ENCODE results near the gene NRXN3.
"Not testable (repeated sequence)": the region's sequence is repeated elsewhere in the genome, so short reads cannot be mapped to it uniquely, and the experiment has no call there.

Gene NRXN3

DNA sequence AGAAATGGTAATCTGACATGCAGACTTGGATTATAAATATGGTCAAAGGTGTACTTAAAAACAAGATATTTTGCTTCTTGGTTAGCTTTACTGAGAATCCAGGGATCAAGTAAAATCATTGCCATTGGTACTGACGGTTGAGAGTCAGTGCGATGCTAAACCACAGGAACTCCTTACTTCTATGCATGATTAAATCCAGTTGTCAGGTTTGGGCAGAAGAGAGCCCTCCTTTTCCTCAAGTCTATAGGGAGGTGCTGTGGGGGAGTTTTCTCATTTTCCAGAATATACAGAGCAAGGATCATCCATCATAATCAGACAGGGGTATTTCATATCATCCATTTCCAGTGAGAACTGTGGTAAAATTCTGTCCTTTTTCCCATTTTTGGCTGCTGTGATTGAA is 839.1 kb downstream of the NRXN3 start:
- no peaks in the 10 kb centered on the region for H3K9me3 Mint-ChIP-seq
- H3K36me3 Mint-ChIP-seq (ENCODE audit: low read depth) = no peaks in the 10 kb centered on the region
- H3K4me3 Mint-ChIP-seq = no peak overlapping the region
- H3K27me3 Mint-ChIP-seq = peaks cover 9% of the 10 kb centered on the region
- no peaks in the 10 kb centered on the region for H3K4me1 Mint-ChIP-seq (ENCODE audit: low read depth)
- H3K27ac Mint-ChIP-seq = no peak overlapping the region

DNA sequence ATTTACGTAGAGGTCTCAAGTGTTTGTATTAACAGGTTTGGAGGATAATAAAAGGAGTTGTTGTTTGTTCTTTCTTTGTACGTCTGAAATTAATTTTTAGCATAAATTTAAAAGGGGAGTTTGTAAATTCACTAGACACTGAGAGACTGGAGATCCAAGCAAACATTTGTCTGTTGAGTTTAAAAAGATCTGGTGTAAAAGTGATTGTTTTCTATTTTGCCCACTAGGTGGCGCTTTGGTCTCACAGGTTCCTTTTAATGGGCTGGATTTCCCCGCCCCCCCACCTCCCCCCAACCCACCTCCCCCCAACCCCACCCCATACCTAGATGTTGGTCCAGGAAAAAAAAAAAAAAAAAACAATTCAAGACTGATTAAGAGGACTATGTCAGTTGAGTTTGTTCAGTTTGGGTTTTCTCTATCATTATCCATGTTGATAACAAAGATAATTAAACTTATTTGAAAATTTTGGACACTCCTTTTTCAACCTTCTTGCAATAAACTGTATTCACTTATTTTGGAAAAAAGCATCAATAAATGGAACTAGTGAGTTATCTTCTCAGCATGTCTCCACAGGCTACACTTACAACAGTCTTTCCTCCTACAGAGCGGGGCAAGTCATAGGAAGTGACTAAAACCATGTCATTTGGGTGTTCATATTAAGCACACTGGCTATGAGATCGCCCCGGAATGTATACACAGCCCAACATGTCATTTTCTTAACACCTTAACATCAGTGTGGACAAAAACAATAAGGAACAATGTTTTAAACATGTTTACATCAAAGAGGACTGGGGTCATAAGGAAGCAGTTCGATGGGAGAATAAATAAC is 841.1 kb downstream of the NRXN3 start:
- no peaks in the 10 kb centered on the region for H3K4me1 Mint-ChIP-seq (ENCODE audit: low read depth)
- no peaks in the 10 kb centered on the region for H3K36me3 Mint-ChIP-seq (ENCODE audit: low read depth)
- no peak overlapping the region for H3K4me3 Mint-ChIP-seq
- H3K27ac Mint-ChIP-seq = no peak overlapping the region
- H3K27me3 Mint-ChIP-seq = no peaks in the 10 kb centered on the region
- no peaks in the 10 kb centered on the region for H3K9me3 Mint-ChIP-seq

DNA sequence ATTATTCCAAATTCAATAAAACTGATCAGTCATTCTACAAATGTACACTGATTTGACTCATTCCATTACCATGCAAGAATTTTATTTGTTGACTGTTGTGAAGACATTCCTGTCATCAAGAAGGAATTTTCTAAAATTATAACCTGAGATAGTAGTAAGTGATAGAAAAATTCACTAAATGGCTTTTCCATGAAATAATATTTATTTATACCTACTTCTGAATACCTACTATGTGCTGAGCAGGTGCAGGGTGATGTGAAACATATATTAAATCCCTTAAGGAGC is 841.7 kb downstream of the NRXN3 start:
- Mint-ChIP-seq H3K27me3 (no peaks in the 10 kb centered on the region), H3K27ac (no peak overlapping the region), H3K4me1 (ENCODE audit: low read depth) (no peaks in the 10 kb centered on the region), H3K4me3 (no peak overlapping the region), H3K36me3 (ENCODE audit: low read depth) (no peaks in the 10 kb centered on the region), H3K9me3 (no peaks in the 10 kb centered on the region)

DNA sequence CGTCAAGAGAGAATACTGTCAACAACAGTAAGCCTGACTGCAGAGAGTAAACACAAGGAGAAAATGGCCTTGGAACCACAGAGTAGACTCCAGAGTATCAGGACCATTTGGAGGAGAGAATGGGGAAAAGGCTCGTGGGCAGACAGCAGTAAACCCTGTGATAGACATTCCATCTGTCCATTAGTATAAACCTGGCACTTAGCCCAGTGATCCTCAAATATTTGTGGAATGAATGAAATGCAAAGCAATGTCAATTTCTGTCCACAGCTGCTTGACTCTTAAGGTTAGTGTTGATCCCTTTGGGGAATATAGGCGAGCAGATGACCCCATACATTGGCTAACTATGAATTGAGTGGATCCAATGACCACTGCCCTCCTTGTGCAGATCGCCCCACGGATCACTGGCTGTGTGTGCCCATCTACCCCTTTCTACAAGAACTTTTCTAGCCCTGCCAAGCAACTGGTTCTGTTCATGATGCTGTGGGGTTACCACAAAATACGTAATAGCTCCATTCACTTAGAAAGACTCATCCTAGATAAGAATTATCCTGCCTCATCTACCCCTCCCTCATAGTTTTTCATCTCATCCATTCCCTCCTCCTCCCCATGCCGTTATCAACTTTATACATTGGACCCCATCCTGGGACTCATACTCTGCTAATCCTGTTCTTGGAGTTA is 846.8 kb downstream of the NRXN3 start:
- H3K27me3 Mint-ChIP-seq = no peaks in the 10 kb centered on the region
- no peaks in the 10 kb centered on the region for H3K36me3 Mint-ChIP-seq (ENCODE audit: low read depth)
- no peaks in the 10 kb centered on the region for H3K4me1 Mint-ChIP-seq (ENCODE audit: low read depth)
- no peaks in the 10 kb centered on the region for H3K9me3 Mint-ChIP-seq
- no peak overlapping the region for H3K4me3 Mint-ChIP-seq
- H3K27ac Mint-ChIP-seq = no peak overlapping the region

DNA sequence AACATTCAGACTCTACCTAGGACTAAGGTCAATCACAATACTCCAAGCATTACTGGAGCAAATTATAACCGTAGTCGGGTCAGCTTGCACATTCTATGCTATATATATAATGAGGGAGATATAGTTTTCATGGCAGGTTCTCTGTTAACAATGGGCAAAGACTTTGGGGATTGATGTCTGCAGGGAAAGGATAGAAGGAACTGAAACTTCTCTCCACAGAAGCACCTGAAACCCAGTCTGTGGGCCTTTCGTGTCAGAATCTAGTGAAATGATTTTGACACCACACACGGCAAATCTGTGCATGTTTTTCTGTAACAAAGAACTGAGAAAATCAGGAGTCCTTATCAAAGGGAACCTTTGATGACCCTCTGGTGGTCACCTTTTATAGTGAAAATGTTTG is 847.4 kb downstream of the NRXN3 start:
- H3K9me3 Mint-ChIP-seq = no peaks in the 10 kb centered on the region

DNA sequence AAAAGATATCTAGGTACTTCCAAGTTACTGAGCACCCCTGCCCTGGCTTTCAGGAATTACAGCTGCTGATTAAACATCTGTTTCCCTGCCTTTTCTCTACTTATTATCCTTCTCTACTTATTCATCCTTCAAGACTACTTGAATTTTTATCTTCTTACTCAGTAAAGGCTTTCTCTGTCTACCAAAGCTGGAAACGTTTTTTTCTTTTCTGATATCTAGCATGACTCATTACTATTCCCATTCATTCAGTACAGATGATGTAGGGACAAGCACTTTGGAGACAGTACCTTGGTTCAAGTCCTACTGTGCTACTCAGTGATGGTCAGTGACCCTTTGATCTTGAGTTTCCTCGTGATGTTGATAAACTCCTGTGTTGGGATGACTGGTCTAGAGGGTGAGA is 848.7 kb downstream of the NRXN3 start:
- H3K27me3 Mint-ChIP-seq = no peaks in the 10 kb centered on the region
- H3K36me3 Mint-ChIP-seq (ENCODE audit: low read depth) = no peaks in the 10 kb centered on the region
- no peaks in the 10 kb centered on the region for H3K4me1 Mint-ChIP-seq (ENCODE audit: low read depth)
- no peak overlapping the region for H3K27ac Mint-ChIP-seq
- no peak overlapping the region for H3K4me3 Mint-ChIP-seq
- H3K9me3 Mint-ChIP-seq = no peaks in the 10 kb centered on the region

More for the DNA sequence above, 847.4 kb downstream of the NRXN3 start:
- no peaks in the 10 kb centered on the region for H3K36me3 Mint-ChIP-seq (ENCODE audit: low read depth)
- H3K27me3 Mint-ChIP-seq = no peaks in the 10 kb centered on the region
- H3K4me3 Mint-ChIP-seq = no peak overlapping the region
- H3K27ac Mint-ChIP-seq = no peak overlapping the region
- H3K4me1 Mint-ChIP-seq (ENCODE audit: low read depth) = no peaks in the 10 kb centered on the region

DNA sequence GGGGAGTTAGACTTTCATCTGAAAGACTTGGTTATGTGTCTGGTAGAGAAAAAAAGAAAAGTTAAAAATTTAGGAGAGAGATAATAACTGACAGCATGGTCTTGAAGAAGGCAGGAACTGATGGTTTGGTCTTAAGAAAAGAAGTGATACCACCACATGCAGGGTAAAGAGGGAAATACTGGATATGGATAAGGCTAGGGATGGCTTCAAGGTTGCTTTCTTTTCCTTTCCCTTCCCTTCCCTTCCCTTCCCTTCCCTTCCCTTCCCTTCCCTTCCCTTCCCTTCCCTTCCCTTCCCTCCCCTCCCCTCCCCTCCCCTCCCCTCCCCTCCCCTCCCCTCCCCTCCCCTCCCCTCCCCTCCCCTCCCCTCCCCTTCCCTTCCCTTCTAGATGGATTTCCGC is 849.7 kb downstream of the NRXN3 start:
- not testable (repeated sequence) for H3K27ac Mint-ChIP-seq; H3K4me3 Mint-ChIP-seq; H3K9me3 Mint-ChIP-seq; H3K27me3 Mint-ChIP-seq; H3K4me1 Mint-ChIP-seq (ENCODE audit: low read depth); H3K36me3 Mint-ChIP-seq (ENCODE audit: low read depth)

DNA sequence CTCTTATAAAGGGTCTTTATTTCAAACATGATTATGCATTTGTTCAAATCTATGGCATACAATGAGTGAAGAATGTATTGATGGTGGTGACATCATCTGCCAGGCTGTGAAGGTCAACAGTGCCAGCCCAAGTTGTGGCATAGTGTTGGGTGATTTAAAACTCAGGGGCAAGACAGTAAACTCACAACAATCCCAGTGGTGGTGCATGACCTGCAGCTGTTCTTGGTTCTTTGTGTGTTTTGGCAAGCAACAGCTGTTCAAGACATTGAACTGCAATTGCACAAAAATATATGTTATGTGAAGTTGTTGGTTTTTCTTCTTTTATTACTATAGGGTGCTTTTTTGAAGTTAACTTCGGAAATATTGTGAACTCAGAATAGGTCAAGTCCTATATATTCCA is 851.6 kb downstream of the NRXN3 start:
- Mint-ChIP-seq H3K27ac (no peak overlapping the region), H3K27me3 (no peaks in the 10 kb centered on the region), H3K9me3 (no peaks in the 10 kb centered on the region), H3K36me3 (ENCODE audit: low read depth) (no peaks in the 10 kb centered on the region), H3K4me3 (no peak overlapping the region), H3K4me1 (ENCODE audit: low read depth) (no peaks in the 10 kb centered on the region)

DNA sequence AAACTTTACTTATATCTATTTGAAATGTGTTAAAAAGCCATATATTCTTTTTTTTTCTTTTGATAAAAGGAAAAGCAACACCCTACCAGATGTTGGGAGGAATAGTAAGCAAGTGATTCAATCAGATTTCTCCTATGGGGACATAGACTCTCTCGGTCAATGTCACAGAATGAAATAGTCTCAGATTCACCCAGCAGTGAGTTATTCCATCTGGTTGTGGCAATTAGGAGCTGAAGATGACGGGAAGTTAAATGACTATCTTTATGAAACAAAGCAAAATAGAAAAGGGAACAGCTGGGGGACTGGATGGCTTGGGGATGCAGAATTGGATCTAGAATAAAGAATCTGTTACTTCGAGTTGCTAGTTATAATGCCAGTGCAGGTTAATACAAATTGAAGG is 857.0 kb downstream of the NRXN3 start:
- H3K27me3 Mint-ChIP-seq = no peaks in the 10 kb centered on the region
- H3K9me3 Mint-ChIP-seq = peaks cover 5% of the 10 kb centered on the region
- no peak overlapping the region for H3K27ac Mint-ChIP-seq
- no peaks in the 10 kb centered on the region for H3K36me3 Mint-ChIP-seq (ENCODE audit: low read depth)
- no peak overlapping the region for H3K4me3 Mint-ChIP-seq
- no peaks in the 10 kb centered on the region for H3K4me1 Mint-ChIP-seq (ENCODE audit: low read depth)

DNA sequence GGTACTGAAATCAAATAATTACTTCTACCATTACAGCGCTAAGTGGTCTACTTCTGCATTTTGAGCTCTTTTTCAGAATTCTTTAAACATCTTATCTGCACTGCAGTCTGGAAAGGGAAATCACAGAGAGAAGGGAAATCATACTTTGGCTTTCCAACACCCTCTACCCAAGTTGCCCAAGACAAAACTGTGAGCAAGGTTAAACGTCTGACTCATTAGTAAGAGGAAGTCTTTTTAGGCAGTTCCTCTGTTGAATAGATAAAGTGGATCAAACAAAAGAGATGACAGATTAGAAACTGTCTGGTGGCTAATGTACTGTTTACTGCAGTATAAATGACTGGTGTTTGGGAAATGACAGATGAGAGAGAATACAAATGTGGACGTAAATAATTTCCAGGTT is 858.1 kb downstream of the NRXN3 start:
- no peak overlapping the region for H3K4me3 Mint-ChIP-seq
- no peaks in the 10 kb centered on the region for H3K27me3 Mint-ChIP-seq
- no peaks in the 10 kb centered on the region for H3K36me3 Mint-ChIP-seq (ENCODE audit: low read depth)
- H3K4me1 Mint-ChIP-seq (ENCODE audit: low read depth) = no peaks in the 10 kb centered on the region
- H3K9me3 Mint-ChIP-seq = peaks cover 5% of the 10 kb centered on the region
- no peak overlapping the region for H3K27ac Mint-ChIP-seq

DNA sequence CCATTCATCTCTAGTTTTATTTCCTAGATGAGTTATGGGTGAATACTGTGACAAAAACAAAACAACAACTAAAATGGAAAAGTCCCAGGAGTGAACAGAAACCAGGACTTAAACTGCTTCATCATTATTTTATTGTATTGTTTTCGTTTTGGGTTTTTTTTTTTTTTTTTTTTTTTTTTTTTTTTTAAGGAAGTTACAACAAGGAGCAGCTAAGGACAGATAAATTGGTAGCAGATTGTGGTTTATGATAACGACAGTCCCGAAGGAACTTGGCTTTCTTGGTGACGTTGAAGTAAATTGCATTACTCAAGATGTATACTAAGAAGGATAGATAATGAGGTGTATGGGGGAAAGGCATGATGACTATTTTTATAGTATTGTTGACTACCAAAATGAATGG is 866.3 kb downstream of the NRXN3 start:
- no peak overlapping the region for H3K4me3 Mint-ChIP-seq
- H3K4me1 Mint-ChIP-seq (ENCODE audit: low read depth) = no peaks in the 10 kb centered on the region
- H3K36me3 Mint-ChIP-seq (ENCODE audit: low read depth) = no peaks in the 10 kb centered on the region
- H3K9me3 Mint-ChIP-seq = peaks cover 12% of the 10 kb centered on the region
- H3K27me3 Mint-ChIP-seq = peaks cover 4% of the 10 kb centered on the region
- no peak overlapping the region for H3K27ac Mint-ChIP-seq

DNA sequence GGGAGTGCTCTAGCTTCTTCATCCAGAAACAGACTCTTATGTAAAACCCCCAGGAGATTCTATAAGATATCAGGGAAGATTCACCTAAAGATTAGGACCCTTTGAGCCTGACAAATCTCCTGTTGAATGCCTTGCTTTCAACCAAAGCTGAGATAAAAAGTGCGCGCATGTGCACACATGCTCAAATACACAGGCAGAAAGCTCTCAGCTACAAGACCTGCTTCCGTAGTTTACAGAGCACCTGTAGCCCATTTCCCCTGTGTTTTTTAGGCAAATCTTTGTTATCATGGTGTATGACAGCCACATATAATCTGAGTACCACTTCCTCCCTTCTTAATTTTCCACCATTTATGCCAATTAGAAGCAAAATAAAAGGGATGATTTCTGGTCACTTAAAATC is 866.9 kb downstream of the NRXN3 start:
- Mint-ChIP-seq H3K4me1 (ENCODE audit: low read depth) (no peaks in the 10 kb centered on the region), H3K4me3 (no peak overlapping the region), H3K27me3 (peaks cover 4% of the 10 kb centered on the region), H3K36me3 (ENCODE audit: low read depth) (no peaks in the 10 kb centered on the region), H3K9me3 (peaks cover 12% of the 10 kb centered on the region), H3K27ac (no peak overlapping the region)

DNA sequence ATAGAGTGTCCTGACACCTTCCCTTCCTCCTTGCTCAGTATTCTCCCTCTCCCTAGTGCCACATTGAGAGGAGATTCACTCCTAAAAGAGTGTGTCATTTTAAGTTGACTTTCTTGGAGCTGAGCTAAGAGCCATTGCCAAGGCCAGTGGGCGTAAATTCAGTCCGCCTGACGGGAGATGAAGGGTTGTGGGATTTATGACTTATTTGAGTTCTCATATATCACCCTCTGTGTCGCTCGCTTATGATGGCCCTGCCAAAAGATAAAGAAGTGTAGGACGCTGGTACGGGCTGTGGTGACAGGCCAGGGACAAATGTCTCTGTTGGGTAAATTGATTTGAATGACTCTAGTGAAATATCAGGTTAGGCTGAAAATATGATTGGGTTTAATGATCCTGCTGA is 867.4 kb downstream of the NRXN3 start:
- Mint-ChIP-seq H3K27ac (no peak overlapping the region), H3K36me3 (ENCODE audit: low read depth) (no peaks in the 10 kb centered on the region), H3K9me3 (peaks cover 12% of the 10 kb centered on the region), H3K27me3 (peaks cover 4% of the 10 kb centered on the region), H3K4me3 (no peak overlapping the region), H3K4me1 (ENCODE audit: low read depth) (no peaks in the 10 kb centered on the region)

DNA sequence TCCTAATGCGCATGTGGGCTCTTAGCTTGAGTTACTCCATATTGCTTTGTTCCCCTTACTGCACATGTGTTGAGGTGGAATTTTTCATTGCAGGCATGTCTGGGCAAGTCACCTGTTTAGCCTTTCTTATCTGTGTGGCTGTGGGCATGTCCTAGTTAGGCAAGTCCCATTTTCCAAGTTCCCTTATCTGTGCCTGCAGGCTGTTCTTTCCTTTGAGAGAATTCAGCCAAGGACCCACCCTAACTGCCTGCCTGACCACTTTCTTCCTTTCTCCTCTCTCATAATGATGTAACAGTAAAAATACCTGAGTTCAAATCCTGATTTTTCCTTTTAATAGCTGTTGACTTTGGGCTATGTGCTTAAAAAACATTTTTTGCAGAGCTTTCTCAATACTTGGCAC is 870.6 kb downstream of the NRXN3 start:
- Mint-ChIP-seq H3K27ac (no peak overlapping the region), H3K36me3 (ENCODE audit: low read depth) (no peaks in the 10 kb centered on the region), H3K9me3 (peaks cover 12% of the 10 kb centered on the region), H3K27me3 (peaks cover 4% of the 10 kb centered on the region), H3K4me3 (no peak overlapping the region), H3K4me1 (ENCODE audit: low read depth) (no peaks in the 10 kb centered on the region)

DNA sequence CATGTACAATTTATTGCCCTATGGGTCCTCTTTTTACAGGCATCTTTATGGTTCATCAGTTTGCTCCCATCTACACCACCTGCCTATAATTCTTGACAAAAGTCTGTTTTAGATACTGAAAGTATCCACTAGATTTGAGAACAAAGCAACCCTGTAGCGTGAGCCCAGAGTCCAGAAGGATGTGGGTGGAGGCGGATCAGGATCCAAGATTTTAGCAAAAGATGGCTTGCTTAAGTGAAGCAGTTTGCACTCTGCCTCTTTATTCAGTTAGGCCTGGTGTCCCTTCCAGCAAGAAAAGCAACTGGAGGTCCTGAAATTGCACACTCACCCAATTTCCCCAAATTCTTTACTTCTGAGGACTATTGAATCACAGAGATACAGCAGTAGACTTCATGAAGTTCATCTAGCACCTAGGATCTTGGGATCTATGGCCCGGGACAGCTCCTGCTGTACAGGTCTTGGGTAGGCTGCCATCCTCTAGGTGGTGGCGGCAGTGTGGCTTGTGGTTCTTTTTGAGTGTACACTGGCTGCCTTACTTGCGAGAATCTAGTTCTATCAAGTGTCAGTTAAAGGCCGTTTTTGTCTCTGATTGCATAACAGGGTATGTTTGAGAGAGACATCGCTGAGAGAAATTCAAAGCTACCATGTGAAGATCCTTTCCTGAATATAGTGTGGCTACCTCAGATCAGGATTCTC is 873.2 kb downstream of the NRXN3 start:
- Mint-ChIP-seq H3K4me3 (no peak overlapping the region), H3K4me1 (ENCODE audit: low read depth) (no peaks in the 10 kb centered on the region), H3K36me3 (ENCODE audit: low read depth) (no peaks in the 10 kb centered on the region), H3K27me3 (no peaks in the 10 kb centered on the region), H3K9me3 (peaks cover 12% of the 10 kb centered on the region), H3K27ac (no peak overlapping the region)
